A549 (cell line): Measurements from ENCODE around the gene CDC16. TPM values are rescaled to one million over a fixed set of nuclear protein-coding genes. Genes with fewer than 3 reads are reported as not detected.

Experiments used
- ATAC-seq, 2 experiments: fragments of 200-7000 bp in 1 of 2; fragments of >200 bp in 1 of 2; cut with Nextera tagmentation in 1 of 2; cut with Tn5 transposase in 1 of 2; 3 replicates each; pipeline versions ENCODE4 v1.8.0 to v1.9.1; 2018 to 2020; ENCODE audit warnings: mild to moderate bottlenecking in 1 of 2, moderate library complexity in 1 of 2
- CTCF ChIA-PET: fragments of 300-600 bp; sonication (Branson Sonifier 250); formaldehyde crosslinking; extraction: SDS; loops from one replicate; lab custom pipeline; 2021; ENCODE audit warnings: antibody characterized with exemption, inconsistent platforms; lab: Yijun Ruan, JAX
- POLR2A ChIA-PET: fragments of 350-600 bp; formaldehyde crosslinking; extraction: SDS; loops from one replicate; lab custom pipeline; 2021; ENCODE audit warnings: antibody characterized with exemption, inconsistent platforms; lab: Yijun Ruan, JAX
- DNase-seq, 2 experiments: peaks; one replicate each; pipeline versions ENCODE4 v3.0.0 to v3.0.0-alpha.2; 2011 to 2016; ENCODE audit warnings: low read depth in 1 of 2, low spot score in 1 of 2
- FAIRE-seq: peaks from 2 replicates; lab custom pipeline; 2011; peaks lifted over from hg19 to GRCh38; lab: Jason Lieb, UNC
- H3K27ac ChIP-seq, 2 experiments: fragments of >200 bp; sonication (Bioruptor Twin); formaldehyde crosslinking; 3 replicates each; pipeline ENCODE4 v1.5.1; 2016 to 2017
- H3K4me1 ChIP-seq: fragments of >200 bp; sonication (Bioruptor Twin); formaldehyde crosslinking; 3 replicates; pipeline ENCODE4 v1.6.1; 2016
- H3K4me2 ChIP-seq: fragments of >200 bp; sonication (Bioruptor Twin); formaldehyde crosslinking; 3 replicates; pipeline ENCODE4 v1.6.1; 2016
- H3K4me3 ChIP-seq: fragments of >200 bp; sonication (Bioruptor Twin); formaldehyde crosslinking; 3 replicates; pipeline ENCODE4 v1.5.1; 2016
- H3K9me3 ChIP-seq: fragments of >200 bp; sonication (Bioruptor Twin); formaldehyde crosslinking; 3 replicates; pipeline ENCODE4 v1.6.1; 2016
- BCL3 ChIP-seq: fragments of >200 bp; sonication (Bioruptor Twin); formaldehyde crosslinking; IDR thresholded peaks from 3 replicates; pipeline ENCODE4 v1.6.1; 2016
- BHLHE40 ChIP-seq: IDR thresholded peaks from 2 replicates; pipeline ENCODE4 v1.6.1; 2012; ENCODE audit warnings: low read depth, low read length, inconsistent platforms
- CHD2 ChIP-seq: fragments of 150-350 bp; IDR thresholded peaks from 2 replicates; pipeline ENCODE4 v1.6.1; 2014; ENCODE audit warnings: low read length; ENCODE audit not compliant: partially characterized antibody
- GATA3 ChIP-seq: IDR thresholded peaks from 2 replicates; pipeline ENCODE4 v1.6.1; 2012; ENCODE audit warnings: borderline replicate concordance
- HEYL ChIP-seq: fragments of 250-450 bp; sonication (Bioruptor Pico); IDR thresholded peaks from 2 replicates; pipeline ENCODE4 v1.8.0; 2021; ENCODE audit warnings: mild to moderate bottlenecking, moderate library complexity
- HOXA7 ChIP-seq: fragments of 250-450 bp; sonication (Bioruptor Pico); IDR thresholded peaks from 2 replicates; pipeline ENCODE4 v1.5.0; 2020; ENCODE audit warnings: mild to moderate bottlenecking, moderate library complexity
- JUN ChIP-seq, 2 experiments: fragments of >200 bp; sonication (Bioruptor Twin); formaldehyde crosslinking; IDR thresholded peaks; 2 replicates in 1 of 2; 3 replicates in 1 of 2; pipeline ENCODE4 v1.6.1; 2016 to 2017
- JUNB ChIP-seq: fragments of >200 bp; sonication (Bioruptor Twin); formaldehyde crosslinking; IDR thresholded peaks from 2 replicates; pipeline ENCODE4 v1.6.1; 2016
- KDM1A ChIP-seq: fragments of 200-600 bp; sonication (generic); IDR thresholded peaks from 2 replicates; pipeline ENCODE4 v1.6.1; 2016; ENCODE audit warnings: low read depth, mild to moderate bottlenecking
- MAFK ChIP-seq: fragments of 450-650 bp; IDR thresholded peaks from 2 replicates; pipeline ENCODE4 v1.6.1; 2014; ENCODE audit not compliant: partially characterized antibody
- MAX ChIP-seq: IDR thresholded peaks from 2 replicates; pipeline ENCODE4 v1.6.1; 2012
- MYC ChIP-seq: IDR thresholded peaks from 2 replicates; pipeline ENCODE4 v1.6.1; 2012; ENCODE audit warnings: mild to moderate bottlenecking, inconsistent platforms, low read length, improper control_type of control experiment, borderline replicate concordance
- PHF8 ChIP-seq: fragments of 200-600 bp; sonication (generic); IDR thresholded peaks from 2 replicates; pipeline ENCODE4 v1.6.1; 2016; ENCODE audit warnings: low read depth, mild to moderate bottlenecking, antibody characterized with exemption, moderate library complexity, borderline replicate concordance
- POLR2A ChIP-seq: IDR thresholded peaks from 2 replicates; pipeline ENCODE4 v1.6.1; 2012; ENCODE audit warnings: mild to moderate bottlenecking, low read length
- POLR2AphosphoS2 ChIP-seq: conservative IDR thresholded peaks from 2 replicates; pipeline ENCODE4 v1.6.1; 2012; ENCODE audit warnings: low read length, improper control_type of control experiment, inconsistent platforms
- RARB ChIP-seq: fragments of 250-450 bp; sonication (Bioruptor Pico); IDR thresholded peaks from 2 replicates; pipeline ENCODE4 v1.8.0; 2021; ENCODE audit warnings: mild to moderate bottlenecking, moderate library complexity
- RCOR1 ChIP-seq: fragments of 150-350 bp; IDR thresholded peaks from 2 replicates; pipeline ENCODE4 v1.6.1; 2014; ENCODE audit warnings: antibody characterized with exemption, low read length, low read depth
- REST ChIP-seq: fragments of 200-600 bp; sonication (generic); IDR thresholded peaks from 2 replicates; pipeline ENCODE4 v1.6.1; 2016; ENCODE audit warnings: antibody characterized with exemption, mild to moderate bottlenecking, moderate library complexity
- TFCP2L1 ChIP-seq: fragments of 250-450 bp; sonication (Bioruptor Pico); IDR thresholded peaks from 2 replicates; pipeline ENCODE4 v1.5.0; 2021; ENCODE audit warnings: mild to moderate bottlenecking
- ZSCAN20 ChIP-seq: fragments of 250-450 bp; sonication (Bioruptor Pico); IDR thresholded peaks from 2 replicates; pipeline ENCODE4 v1.8.0; 2022; ENCODE audit warnings: mild to moderate bottlenecking, moderate library complexity
- WGBS: methylation state at CpG from one replicate; pipeline ENCODE4 v1.1.6; 2017; ENCODE audit errors: missing lambda C conversion rate; 5-methylcytosine and 5-hydroxymethylcytosine counted together
- polyA plus RNA-seq, 4 experiments: library from polyadenylated mRNA; depleted of rRNA in 3 of 4; stranded (reverse); fragments of >200 nt; fragmentation: RNase III in 1 of 4; extraction: RNeasy Plus Mini Kit Qiagen cat#74134 plus additional on column Dnase treatment in 1 of 4; gene quantifications; 2 replicates in 3 of 4; 3 replicates in 1 of 4; pipeline ENCODE4 v1.2.3, GENCODE V29; 2011 to 2017

CDC16 gene
- polyA plus RNA-seq, 2 of the 4 experiments (the other 2 are of a cell fraction) = 42.4 to 85.0 TPM

- peak within 1 kb of the TSS; percentile 91 for H3K4me2 ChIP-seq
- WGBS = no CpG with 5 or more reads among the region's 89 CpGs
- peak; percentile 49 to 91 for DNase-seq
- H3K4me3 ChIP-seq = peak within 1 kb of the TSS; percentile 87
- CTCF ChIA-PET = interaction anchor here (0.8 kb wide), 1 partner anchor 29 kb away, joined by 3 read pairs; no protein-coding TSS in a partner anchor
- peak within 1 kb of the TSS; percentile 99 for H3K27ac ChIP-seq
- POLR2A ChIA-PET = interaction anchor here (0.6 to 1.6 kb wide), 5 partner anchors 13 to 788 kb away, joined by 3 to 8 read pairs (median 4); no protein-coding TSS in a partner anchor
- ATAC-seq = peak; percentile 88 to 89
- FAIRE-seq = no peak
- peaks cover 26% of the 10 kb centered on the region; the same call in 2 of the 3 replicates for H3K4me1 ChIP-seq
- TF ChIP-seq ZSCAN20 (no peak), KDM1A (no peak), RARB (CRISPR knock-in tag) (no peak), HEYL (CRISPR knock-in tag) (no peak), JUN (IDR thresholded peaks at IDR 0.05) (peak; percentile 52 to 54; a peak in 4 of 5 replicates), MAX (peak; percentile 49), POLR2A (peak; percentile 27), PHF8 (peak; percentile 74), REST (peak; percentile 73), CHD2 (peak; percentile 72), TFCP2L1 (CRISPR knock-in tag) (no peak), RCOR1 (no peak), JUNB (no peak), GATA3 (peak; percentile 37; the same call in 1 of the 2 replicates), POLR2AphosphoS2 (no peak), HOXA7 (CRISPR knock-in tag) (no peak)
- H3K9me3 ChIP-seq = no peaks in the 10 kb centered on the region
These were observed 46.8 kb downstream of the CDC16 start, which contains the start of gene UPF3A for GRCh38 chr13:114281351-114282040. TSS of gene UPF3A (plus strand) at chr13:114281601. CDS start at chr13:114281640, 39 bp downstream.

- peak overlapping the region; percentile 99 for H3K27ac ChIP-seq
- FAIRE-seq (no peak), DNase-seq (peak in 1 of 2 experiments; percentile 71), ATAC-seq (peak; percentile 80 to 85)
- WGBS = 3% methylated on average over 41 of the region's 50 CpGs
- H3K4me1 ChIP-seq = peaks cover 26% of the 10 kb centered on the region; the same call in 2 of the 3 replicates
- H3K9me3 ChIP-seq = no peaks in the 10 kb centered on the region
- H3K4me3 ChIP-seq = peak overlapping the region; percentile 87
- ChIA-PET CTCF (interaction anchor here (0.8 kb wide), 1 partner anchor 28 kb away, joined by 3 read pairs; no protein-coding TSS in a partner anchor), POLR2A (interaction anchor here (0.6 to 1.6 kb wide), 5 partner anchors 12 to 789 kb away, joined by 3 to 8 read pairs (median 4); no protein-coding TSS in a partner anchor)
- H3K4me2 ChIP-seq = peak overlapping the region; percentile 80
- TF ChIP-seq MYC = no peak
- no peak for TF ChIP-seq BHLHE40
- no peak for TF ChIP-seq BCL3
- no peak for TF ChIP-seq REST
- no peak for TF ChIP-seq MAFK
- no peak for TF ChIP-seq HOXA7 (CRISPR knock-in tag)
These were observed 47.5 kb downstream of the CDC16 start for GRCh38 chr13:114282041-114282670.
